ENCODE results near the gene FLII. TPM values are rescaled to one million over a fixed set of nuclear protein-coding genes. Genes with fewer than 3 reads are reported as not detected.

FLII gene
- total RNA-seq, 5 donors from 2014 or later (not counting 1 experiment from before 2014, with no cell fraction given), result 257 to 389 (median 319) TPM

- Mint-ChIP-seq H3K4me1 (peaks cover 27 to 41% (median 32%) of the 10 kb centered on the region in 3 donors), H3K27ac (no peak overlapping the region), H3K9me3 (no peaks in the 10 kb centered on the region), H3K4me3 (no peak overlapping the region), H3K27me3 (no peaks in the 10 kb centered on the region), H3K36me3 (peaks cover 33% of the 10 kb centered on the region)
- Histone ChIP-seq H3K27me3 (replicated peaks in 1 of 2; ENCODE audit: control insufficient read depth in 2 of 2, extremely low read depth in 1 of 2, insufficient read depth in 2 of 2, low read length in 1 of 2) (no peaks in the 10 kb centered on the region), H3K36me3 (ENCODE audit: control insufficient read depth in 2 of 2, extremely low read depth in 1 of 2, insufficient read depth in 1 of 2, low read length in 1 of 2) (peaks cover 11 to 74% of the 10 kb centered on the region in 2 donors), H3K27ac (ENCODE audit: low read length) (no peak overlapping the region), H3K4me3 (ENCODE audit: control insufficient read depth in 1 of 2, extremely low read depth in 1 of 2, low read length in 1 of 2) (no peak overlapping the region), H3K9me3 (no peaks in the 10 kb centered on the region), H3K4me1 (ENCODE audit: control insufficient read depth in 1 of 2, extremely low read depth in 1 of 2, insufficient read depth in 2 of 2, low read length in 2 of 2) (peaks cover 0 to 24% of the 10 kb centered on the region in 2 experiments)
- DNase-seq, result no peak
- ChIA-PET CTCF (interaction anchor here in 1 of 2 donors (0.7 kb wide), 1 partner anchor 9 kb away, joined by 4 read pairs; no protein-coding TSS in a partner anchor), POLR2A (no interaction called here)
- ATAC-seq (replicated peaks in 1 of 4), result no peak
- WGBS (ENCODE audit: insufficient coverage), result 94% methylated on average over 7 of the region's 7 CpGs
Measured at GRCh38 chr17:18203308-18203707, 55.2 kb downstream of the FLII start.

GRCh38 chr17:18201108-18201507 lies 57.4 kb downstream of the FLII start:
- no peak for DNase-seq
- Mint-ChIP-seq H3K36me3 (peaks cover 31% of the 10 kb centered on the region), H3K4me3 (no peak overlapping the region), H3K27ac (no peak overlapping the region), H3K9me3 (no peaks in the 10 kb centered on the region), H3K4me1 (peaks cover 46 to 59% (median 52%) of the 10 kb centered on the region in 3 donors), H3K27me3 (no peaks in the 10 kb centered on the region)
- H3K36me3 ChIP-seq (ENCODE audit: control insufficient read depth in 2 of 2, extremely low read depth in 1 of 2, insufficient read depth in 1 of 2, low read length in 1 of 2), result peaks cover 9 to 74% of the 10 kb centered on the region in 2 donors
- peaks cover 0 to 35% of the 10 kb centered on the region in 2 experiments for H3K4me1 ChIP-seq (ENCODE audit: control insufficient read depth in 1 of 2, extremely low read depth in 1 of 2, insufficient read depth in 2 of 2, low read length in 2 of 2)
- no peak for ATAC-seq (replicated peaks in 1 of 4)
- H3K27me3 ChIP-seq (replicated peaks in 1 of 2; ENCODE audit: control insufficient read depth in 2 of 2, extremely low read depth in 1 of 2, insufficient read depth in 2 of 2, low read length in 1 of 2), result no peaks in the 10 kb centered on the region
- H3K4me3 ChIP-seq (ENCODE audit: control insufficient read depth in 1 of 2, extremely low read depth in 1 of 2, low read length in 1 of 2), result no peak overlapping the region
- H3K27ac ChIP-seq (ENCODE audit: low read length), result no peak overlapping the region
- POLR2A ChIA-PET, result no interaction called here
- CTCF ChIA-PET, result interaction anchor here in 1 of 2 donors (0.5 to 1.3 kb wide), 2 partner anchors 15 to 18 kb away, joined by 3 to 9 read pairs; no protein-coding TSS in a partner anchor
- H3K9me3 ChIP-seq, result no peaks in the 10 kb centered on the region
- WGBS (ENCODE audit: insufficient coverage), result 100% methylated on average over 1 of the region's 4 CpGs

GRCh38 chr17:18198530-18198929 lies 60.0 kb downstream of the FLII start:
- H3K4me3 ChIP-seq (ENCODE audit: control insufficient read depth in 1 of 2, extremely low read depth in 1 of 2, low read length in 1 of 2), result no peak overlapping the region
- H3K4me1 ChIP-seq (ENCODE audit: control insufficient read depth in 1 of 2, extremely low read depth in 1 of 2, insufficient read depth in 2 of 2, low read length in 2 of 2), result peaks cover 0 to 29% of the 10 kb centered on the region in 2 experiments
- H3K27ac ChIP-seq (ENCODE audit: low read length), result no peak overlapping the region
- 85% methylated on average over 4 of the region's 4 CpGs for WGBS (ENCODE audit: insufficient coverage)
- ChIA-PET POLR2A (interaction anchor here (0.6 to 0.7 kb wide), 2 partner anchors 14 to 133 kb away, joined by 3 read pairs; no protein-coding TSS in a partner anchor), CTCF (no interaction called here)
- Mint-ChIP-seq H3K4me1 (peaks cover 68 to 74% (median 74%) of the 10 kb centered on the region in 3 donors), H3K27ac (peak overlapping the region in 1 of 2 donors; percentile 25), H3K9me3 (no peaks in the 10 kb centered on the region), H3K27me3 (no peaks in the 10 kb centered on the region), H3K4me3 (no peak overlapping the region), H3K36me3 (peaks cover 42% of the 10 kb centered on the region)
- ATAC-seq (replicated peaks in 1 of 4) (no peak), DNase-seq (no peak)
- H3K36me3 ChIP-seq (ENCODE audit: control insufficient read depth in 2 of 2, extremely low read depth in 1 of 2, insufficient read depth in 1 of 2, low read length in 1 of 2), result peaks cover 12 to 67% of the 10 kb centered on the region in 2 donors
- H3K27me3 ChIP-seq (replicated peaks in 1 of 2; ENCODE audit: control insufficient read depth in 2 of 2, extremely low read depth in 1 of 2, insufficient read depth in 2 of 2, low read length in 1 of 2), result no peaks in the 10 kb centered on the region
- no peaks in the 10 kb centered on the region for H3K9me3 ChIP-seq

- ChIA-PET CTCF (no interaction called here), POLR2A (interaction anchor here in 1 of 2 donors (0.6 kb wide), 2 partner anchors 14 to 1072 kb away, joined by 3 read pairs; partner anchors contain the start of gene ALKBH5)
- Histone ChIP-seq H3K27ac (ENCODE audit: low read length) (no peak overlapping the region), H3K36me3 (ENCODE audit: control insufficient read depth in 2 of 2, extremely low read depth in 1 of 2, insufficient read depth in 1 of 2, low read length in 1 of 2) (peaks cover 12 to 65% of the 10 kb centered on the region in 2 donors), H3K27me3 (replicated peaks in 1 of 2; ENCODE audit: control insufficient read depth in 2 of 2, extremely low read depth in 1 of 2, insufficient read depth in 2 of 2, low read length in 1 of 2) (no peaks in the 10 kb centered on the region), H3K9me3 (no peaks in the 10 kb centered on the region), H3K4me1 (ENCODE audit: control insufficient read depth in 1 of 2, extremely low read depth in 1 of 2, insufficient read depth in 2 of 2, low read length in 2 of 2) (peaks cover 0 to 33% of the 10 kb centered on the region in 2 experiments), H3K4me3 (ENCODE audit: control insufficient read depth in 1 of 2, extremely low read depth in 1 of 2, low read length in 1 of 2) (no peak overlapping the region)
- Mint-ChIP-seq H3K36me3 (peaks cover 39% of the 10 kb centered on the region), H3K27ac (no peak overlapping the region), H3K4me1 (peaks cover 71 to 77% (median 71%) of the 10 kb centered on the region in 3 donors), H3K27me3 (no peaks in the 10 kb centered on the region), H3K9me3 (no peaks in the 10 kb centered on the region), H3K4me3 (no peak overlapping the region)
- DNase-seq (no peak), ATAC-seq (replicated peaks in 1 of 4) (no peak)
- WGBS (ENCODE audit: insufficient coverage), result 79% methylated on average over 2 of the region's 3 CpGs
Measured at GRCh38 chr17:18197535-18198194, 60.9 kb downstream of the FLII start.

GRCh38 chr17:18195246-18195645 lies 63.3 kb downstream of the FLII start:
- no peak overlapping the region for H3K4me3 Mint-ChIP-seq
- no peaks in the 10 kb centered on the region for H3K9me3 ChIP-seq
- H3K4me3 ChIP-seq (ENCODE audit: control insufficient read depth in 1 of 2, extremely low read depth in 1 of 2, low read length in 1 of 2), result no peak overlapping the region
- DNase-seq, result no peak
- H3K27ac Mint-ChIP-seq, result no peak overlapping the region
- ChIA-PET POLR2A (no interaction called here), CTCF (no interaction called here)
- no peaks in the 10 kb centered on the region for H3K9me3 Mint-ChIP-seq
- H3K27me3 Mint-ChIP-seq, result no peaks in the 10 kb centered on the region
- no peak for ATAC-seq (replicated peaks in 1 of 4)
- peaks cover 33% of the 10 kb centered on the region for H3K36me3 Mint-ChIP-seq
- H3K4me1 Mint-ChIP-seq, result peaks cover 75 to 87% (median 83%) of the 10 kb centered on the region in 3 donors
- no peak overlapping the region for H3K27ac ChIP-seq (ENCODE audit: low read length)
- no CpG with 5 or more reads among the region's 5 CpGs for WGBS (ENCODE audit: insufficient coverage)
- H3K36me3 ChIP-seq (ENCODE audit: control insufficient read depth in 2 of 2, extremely low read depth in 1 of 2, insufficient read depth in 1 of 2, low read length in 1 of 2), result peaks cover 15 to 71% of the 10 kb centered on the region in 2 donors
- peaks cover 3 to 51% of the 10 kb centered on the region in 2 experiments for H3K4me1 ChIP-seq (ENCODE audit: control insufficient read depth in 1 of 2, extremely low read depth in 1 of 2, insufficient read depth in 2 of 2, low read length in 2 of 2)
- H3K27me3 ChIP-seq (replicated peaks in 1 of 2; ENCODE audit: control insufficient read depth in 2 of 2, extremely low read depth in 1 of 2, insufficient read depth in 2 of 2, low read length in 1 of 2), result no peaks in the 10 kb centered on the region
